ENCODE data around the gene HHIPL1.

DNA sequence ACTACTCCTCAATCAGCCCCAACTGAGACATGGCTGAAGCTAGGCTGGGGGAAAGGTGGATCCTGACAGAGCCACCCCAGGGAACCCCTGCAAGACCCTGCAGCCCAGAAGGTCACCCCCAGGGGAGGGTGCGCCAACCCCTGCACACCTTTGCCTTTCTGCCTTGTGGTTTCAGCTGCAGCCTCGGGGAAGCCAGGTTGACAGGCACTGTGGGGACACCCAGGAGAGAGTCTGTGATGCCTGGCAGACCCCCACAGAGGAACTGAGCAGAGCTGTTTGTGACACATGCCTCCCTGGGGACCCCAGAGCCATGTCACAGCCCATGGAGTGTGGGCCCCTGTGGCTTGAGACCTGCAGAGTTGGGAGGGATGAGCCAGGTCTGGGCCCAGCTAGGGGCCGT is 11.8 kb upstream of the HHIPL1 start:
- TF ChIP-seq, protein P1, sequence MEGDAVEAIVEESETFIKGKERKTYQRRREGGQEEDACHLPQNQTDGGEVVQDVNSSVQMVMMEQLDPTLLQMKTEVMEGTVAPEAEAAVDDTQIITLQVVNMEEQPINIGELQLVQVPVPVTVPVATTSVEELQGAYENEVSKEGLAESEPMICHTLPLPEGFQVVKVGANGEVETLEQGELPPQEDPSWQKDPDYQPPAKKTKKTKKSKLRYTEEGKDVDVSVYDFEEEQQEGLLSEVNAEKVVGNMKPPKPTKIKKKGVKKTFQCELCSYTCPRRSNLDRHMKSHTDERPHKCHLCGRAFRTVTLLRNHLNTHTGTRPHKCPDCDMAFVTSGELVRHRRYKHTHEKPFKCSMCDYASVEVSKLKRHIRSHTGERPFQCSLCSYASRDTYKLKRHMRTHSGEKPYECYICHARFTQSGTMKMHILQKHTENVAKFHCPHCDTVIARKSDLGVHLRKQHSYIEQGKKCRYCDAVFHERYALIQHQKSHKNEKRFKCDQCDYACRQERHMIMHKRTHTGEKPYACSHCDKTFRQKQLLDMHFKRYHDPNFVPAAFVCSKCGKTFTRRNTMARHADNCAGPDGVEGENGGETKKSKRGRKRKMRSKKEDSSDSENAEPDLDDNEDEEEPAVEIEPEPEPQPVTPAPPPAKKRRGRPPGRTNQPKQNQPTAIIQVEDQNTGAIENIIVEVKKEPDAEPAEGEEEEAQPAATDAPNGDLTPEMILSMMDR (IDR thresholded peaks at IDR 0.05) = no peak
- TF ChIP-seq POLR2A (IDR thresholded peaks at IDR 0.05) = no peak
- TF ChIP-seq EP300 (IDR thresholded peaks at IDR 0.05) = no peak

Data from tibial nerve (tissue), 4 donors.